Stimulated activated CD8-positive, alpha-beta memory T cell treated with anti-CD3 and anti-CD28 coated beads, Interleukin-4, amount 100 ng/mL, for 1 hour (primary cell): ENCODE data around the gene SESTD1.
"Not testable (repeated sequence)": the region's sequence is repeated elsewhere in the genome, so short reads cannot be mapped to it uniquely, and the experiment has no call there.

ENCODE experiments used
- DNase-seq, 2 donors: peaks; one replicate each; pipeline ENCODE4 v3.0.0-alpha.2; 2020; ENCODE audit warnings: low read depth in 2 of 2, low spot score in 1 of 2

SESTD1 gene

GRCh38 chr2:179266271-179266670 is 1.6 kb upstream of the SESTD1 start:
- DNase-seq, result no peak

- DNase-seq, result no peak
Measured at GRCh38 chr2:179265082-179265510, 464 bp upstream of the SESTD1 start.

- DNase-seq, result no peak
Measured at GRCh38 chr2:179263446-179264367, 925 bp downstream of the SESTD1 start.

- no peak for DNase-seq
Measured at GRCh38 chr2:179263015-179263414, 1.6 kb downstream of the SESTD1 start.

GRCh38 chr2:179262077-179262660 is 2.5 kb downstream of the SESTD1 start:
- no peak for DNase-seq

GRCh38 chr2:179261151-179261825 is 3.3 kb downstream of the SESTD1 start:
- no peak for DNase-seq

- DNase-seq, result no peak
Measured at GRCh38 chr2:179260224-179260623, 4.4 kb downstream of the SESTD1 start.

GRCh38 chr2:179255129-179255528 is 9.5 kb downstream of the SESTD1 start:
- no peak for DNase-seq

- no peak for DNase-seq
Measured at GRCh38 chr2:179253226-179253625, 11.4 kb downstream of the SESTD1 start.

- no peak for DNase-seq
Measured at GRCh38 chr2:179252423-179252822, 12.2 kb downstream of the SESTD1 start.

GRCh38 chr2:179251870-179252269 is 12.8 kb downstream of the SESTD1 start:
- no peak for DNase-seq

GRCh38 chr2:179250848-179251504 is 13.7 kb downstream of the SESTD1 start:
- DNase-seq, result no peak

GRCh38 chr2:179250095-179250494 is 14.5 kb downstream of the SESTD1 start:
- DNase-seq, result no peak

- no peak for DNase-seq
Measured at GRCh38 chr2:179248024-179248348, 16.6 kb downstream of the SESTD1 start.

- no peak for DNase-seq
Measured at GRCh38 chr2:179247318-179248023, 17.2 kb downstream of the SESTD1 start.

- DNase-seq, result not testable (repeated sequence)
Measured at GRCh38 chr2:179245843-179246242, 18.8 kb downstream of the SESTD1 start.

- DNase-seq, result no peak
Measured at GRCh38 chr2:179243046-179243445, 21.6 kb downstream of the SESTD1 start.

- no peak for DNase-seq
Measured at GRCh38 chr2:179240481-179241451, 23.9 kb downstream of the SESTD1 start.

GRCh38 chr2:179239838-179240237 is 24.8 kb downstream of the SESTD1 start:
- DNase-seq, result no peak

- DNase-seq, result no peak
Measured at GRCh38 chr2:179239195-179239594, 25.4 kb downstream of the SESTD1 start.
